HG03064 (cell line): ENCODE results near the gene XIRP2.

Source experiments
- ATAC-seq: cut with Tn5 transposase; IDR thresholded peaks from one replicate; pipeline ENCODE4 v1.9.1; 2021; ENCODE audit warnings: low read depth; ENCODE audit not compliant: unreplicated experiment

XIRP2 gene

DNA sequence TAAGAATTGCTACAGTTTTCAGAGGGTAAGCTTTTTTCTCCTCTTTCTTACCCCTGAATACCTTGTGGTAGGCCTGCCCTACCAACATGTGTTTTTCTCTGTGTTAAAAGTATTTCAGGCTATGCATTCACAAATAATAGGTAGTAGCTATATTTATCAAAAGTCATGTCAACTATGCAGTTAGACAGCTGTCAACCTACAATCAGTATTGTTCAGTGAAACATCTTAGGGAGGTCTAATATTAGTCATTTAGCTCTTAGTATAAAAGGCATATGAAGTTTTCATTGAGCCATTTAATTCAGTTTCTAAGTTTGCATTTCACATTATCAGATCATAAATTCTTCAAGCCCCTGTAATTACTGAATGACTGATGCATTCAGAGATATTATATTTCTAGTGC lies 36.7 kb downstream of the XIRP2 start:
- ATAC-seq: no peak

DNA sequence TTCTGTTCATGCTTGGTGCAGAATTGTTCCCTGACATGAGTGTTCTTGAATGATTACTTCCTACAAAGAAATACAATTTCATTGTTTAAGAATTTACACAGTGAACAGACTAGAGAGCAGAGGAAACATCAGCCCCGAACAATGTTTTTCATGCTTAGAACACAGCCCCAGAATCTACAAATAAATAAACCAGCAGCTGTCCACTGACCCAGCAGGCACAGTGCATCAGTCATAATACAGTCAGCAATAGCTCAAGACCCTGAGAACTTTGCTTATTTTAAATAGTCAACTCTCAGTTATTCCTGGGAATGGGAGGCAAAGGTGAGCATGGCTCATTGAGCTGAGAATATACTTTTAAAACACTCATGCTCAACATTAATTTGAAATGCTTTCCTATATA lies 38.4 kb downstream of the XIRP2 start:
- ATAC-seq: no peak

DNA sequence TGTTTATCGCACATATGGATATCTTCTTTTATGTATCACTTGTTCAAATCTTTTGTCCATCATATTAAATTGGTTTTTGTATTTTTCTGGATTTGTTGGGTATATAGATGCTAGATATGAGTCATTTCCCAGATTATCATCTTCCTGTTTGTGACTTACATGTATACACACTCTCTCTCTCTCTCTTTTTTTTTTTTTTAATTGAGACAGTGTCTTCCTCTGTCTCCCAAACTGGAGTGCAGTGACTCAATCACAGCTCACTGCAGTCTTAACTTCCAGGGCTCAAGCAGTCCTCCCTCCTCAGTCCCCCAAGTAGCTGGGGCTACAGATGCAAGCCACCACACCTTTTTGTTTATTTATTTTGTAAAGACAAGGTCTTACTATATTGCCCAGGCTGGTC lies 43.8 kb downstream of the XIRP2 start:
- ATAC-seq: no peak

DNA sequence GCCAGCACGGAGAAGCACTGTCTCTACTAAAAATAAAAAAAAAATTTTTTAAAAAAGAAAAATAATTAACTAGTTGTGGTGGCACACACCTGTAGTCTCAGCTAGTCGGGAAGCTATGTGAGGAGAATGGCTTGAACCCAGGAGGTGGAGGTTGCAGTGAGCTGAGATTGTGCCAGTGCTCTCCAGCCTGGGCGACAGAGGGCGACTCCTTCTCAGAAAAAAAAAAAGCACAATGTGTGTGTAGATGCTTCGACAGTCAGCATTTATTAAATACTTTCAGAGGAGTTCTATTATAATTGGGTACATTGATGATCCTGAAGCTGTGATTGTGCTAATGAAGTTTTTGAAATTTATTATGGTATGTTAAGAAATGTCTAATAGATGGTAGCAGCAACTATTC lies 46.5 kb downstream of the XIRP2 start:
- ATAC-seq: no peak

DNA sequence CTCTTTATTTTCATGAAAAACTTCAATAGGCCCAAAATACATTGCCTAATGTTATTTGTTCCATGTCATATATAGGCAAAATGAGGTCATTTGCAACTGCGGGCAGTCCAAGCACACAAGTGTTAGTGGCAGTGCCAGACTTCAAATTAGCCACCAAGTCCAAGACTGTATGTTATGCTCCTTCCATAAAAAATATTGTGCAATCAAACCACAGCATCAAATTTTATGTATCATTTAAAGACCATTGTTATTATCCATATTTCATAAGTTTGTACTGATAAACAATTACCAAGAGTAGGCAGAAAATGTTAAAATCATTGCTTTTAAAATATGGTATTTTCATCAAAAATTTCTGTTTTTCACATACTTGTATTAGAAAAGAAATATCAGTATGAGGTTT lies 54.1 kb downstream of the XIRP2 start:
- ATAC-seq: no peak

DNA sequence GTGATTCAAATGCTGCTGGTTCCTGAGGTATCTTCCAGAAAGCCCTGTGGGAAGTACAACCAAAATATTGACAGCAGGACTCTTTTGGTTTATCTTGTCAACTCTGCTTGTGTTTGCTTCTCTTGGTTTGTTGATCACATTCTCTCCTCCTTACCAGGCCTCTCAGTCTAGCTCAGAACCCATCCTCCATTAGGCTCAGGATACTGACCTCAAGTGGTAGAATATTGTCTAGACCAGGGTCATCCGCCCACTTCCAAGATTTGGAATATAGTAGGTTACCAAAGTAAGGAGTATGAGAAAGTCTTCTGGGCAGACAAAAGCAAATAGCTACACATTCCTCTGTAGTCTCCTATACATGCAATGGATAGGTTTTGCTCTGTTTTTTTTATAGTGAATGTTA lies 56.6 kb downstream of the XIRP2 start:
- ATAC-seq: no peak

DNA sequence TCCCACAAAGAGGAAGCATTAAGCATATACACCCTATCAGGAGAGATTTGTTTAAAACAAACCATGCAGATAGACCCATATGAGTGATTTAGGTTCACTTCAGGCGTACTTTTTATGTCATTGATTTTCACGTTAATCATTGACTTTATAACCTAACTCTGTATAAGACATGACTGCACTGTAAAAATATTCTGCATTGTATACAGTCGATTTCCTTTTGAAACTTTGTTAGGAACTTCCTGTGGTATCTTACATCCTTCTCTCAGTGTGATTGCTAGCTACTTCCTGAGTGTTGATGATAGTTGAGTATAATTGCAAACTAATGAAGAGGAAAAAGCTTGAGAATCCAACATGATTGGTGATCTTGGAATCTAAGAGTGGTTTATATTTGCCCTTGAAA lies 69.4 kb downstream of the XIRP2 start:
- no peak for ATAC-seq

DNA sequence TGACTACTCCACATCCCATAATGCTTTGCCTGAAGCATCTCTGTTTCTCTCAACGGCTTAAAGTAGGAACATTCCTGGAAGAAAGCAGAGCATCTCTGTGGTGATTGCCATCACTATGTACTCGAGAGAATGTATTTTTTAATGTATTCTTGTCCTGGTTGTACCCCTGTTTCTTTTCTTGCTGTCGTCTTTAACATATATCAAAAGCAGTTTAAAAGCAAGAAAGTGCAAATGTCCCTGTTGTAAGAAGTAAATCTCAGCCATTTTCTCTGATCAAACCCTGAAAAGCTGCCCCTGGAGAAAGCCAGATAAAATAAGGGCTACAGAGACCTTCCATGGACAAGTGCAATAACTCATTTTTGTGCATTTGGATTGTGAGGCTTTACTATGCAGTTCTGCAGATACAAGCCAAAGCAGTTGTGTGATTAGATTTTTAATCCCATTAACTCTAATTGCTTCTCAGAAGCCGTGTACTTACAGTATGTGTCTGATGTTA lies 70.8 kb downstream of the XIRP2 start:
- no peak for ATAC-seq

DNA sequence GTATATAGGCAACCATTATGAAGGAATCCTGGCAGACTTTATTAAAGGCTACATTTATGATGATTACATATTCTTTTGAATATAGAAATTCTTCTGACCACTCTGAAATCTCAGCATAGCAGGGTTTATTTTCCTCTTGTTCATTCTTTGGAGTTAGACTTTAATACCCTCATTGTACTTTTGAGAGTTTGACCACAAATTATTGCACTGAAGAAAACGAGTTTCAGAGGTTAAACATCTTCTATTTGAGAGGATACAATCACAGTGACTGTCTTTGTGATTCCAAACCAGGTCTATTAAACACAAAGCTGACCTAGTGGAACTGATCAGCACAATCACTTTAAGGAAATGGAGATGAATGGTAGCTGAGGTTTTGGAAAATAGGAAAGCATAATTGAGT lies 71.3 kb downstream of the XIRP2 start:
- ATAC-seq: no peak

DNA sequence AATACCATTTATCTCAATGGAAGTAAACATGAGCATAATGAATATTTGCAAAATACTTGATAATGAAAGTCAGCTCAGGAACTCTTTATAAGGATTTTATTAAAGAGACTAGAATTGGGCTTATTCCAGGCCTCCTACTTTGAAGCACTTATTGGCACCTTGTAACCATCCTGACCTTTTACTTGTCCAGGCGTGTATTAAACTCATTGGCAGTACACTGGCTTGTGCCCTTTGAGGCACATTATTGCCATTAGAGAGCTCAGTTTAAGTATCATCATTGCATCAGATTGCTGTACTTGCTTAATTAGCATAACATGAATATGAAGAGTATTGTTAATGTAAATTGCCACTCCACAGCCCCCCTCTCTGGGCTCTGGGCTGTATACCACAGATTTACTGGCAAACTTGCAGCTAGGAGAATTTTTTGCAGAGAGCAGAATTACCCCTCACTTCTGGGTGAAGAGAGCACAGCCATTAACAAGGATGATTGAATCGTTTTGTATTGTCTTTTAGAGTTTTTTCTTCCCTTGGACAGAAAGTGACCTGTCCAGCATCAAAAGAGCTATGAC lies 72.5 kb downstream of the XIRP2 start:
- no peak for ATAC-seq

DNA sequence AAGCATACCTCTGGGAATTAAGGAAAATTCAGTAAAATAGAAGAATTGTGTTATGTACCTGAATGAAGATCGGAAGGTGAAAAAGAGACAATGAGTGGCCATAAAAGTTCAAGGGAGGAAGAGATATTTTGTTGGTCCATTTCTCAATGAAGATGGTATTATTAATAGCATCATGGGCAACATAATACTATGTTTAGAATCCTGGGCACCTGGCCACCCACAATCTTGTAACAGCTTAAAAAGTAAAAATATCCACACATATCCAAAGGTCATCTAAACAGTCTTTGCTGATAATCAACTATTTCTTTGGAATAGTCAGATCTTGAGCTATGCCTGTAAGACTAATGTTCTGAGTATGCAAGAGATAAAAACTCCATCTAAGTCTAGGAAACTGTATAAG lies 73.7 kb downstream of the XIRP2 start:
- no peak for ATAC-seq

DNA sequence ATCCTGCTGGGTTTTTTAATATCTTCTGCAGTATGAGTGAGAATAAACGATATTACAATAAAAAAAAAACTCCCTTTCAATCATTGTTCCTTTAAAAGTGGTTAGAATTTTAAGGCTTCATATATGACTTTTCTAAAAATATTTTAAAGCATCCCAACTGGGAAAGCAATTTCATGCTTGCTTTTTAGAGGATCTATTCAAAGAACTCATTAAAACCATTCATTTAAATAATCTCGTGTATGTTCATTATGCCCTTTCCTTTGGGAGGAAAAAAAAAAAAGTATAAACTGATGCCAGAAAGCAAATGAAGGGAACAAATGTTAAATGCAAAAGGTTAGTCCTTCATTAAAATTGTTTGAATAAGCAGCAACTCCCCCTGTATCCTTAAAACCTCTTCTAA lies 81.2 kb downstream of the XIRP2 start:
- no peak for ATAC-seq

DNA sequence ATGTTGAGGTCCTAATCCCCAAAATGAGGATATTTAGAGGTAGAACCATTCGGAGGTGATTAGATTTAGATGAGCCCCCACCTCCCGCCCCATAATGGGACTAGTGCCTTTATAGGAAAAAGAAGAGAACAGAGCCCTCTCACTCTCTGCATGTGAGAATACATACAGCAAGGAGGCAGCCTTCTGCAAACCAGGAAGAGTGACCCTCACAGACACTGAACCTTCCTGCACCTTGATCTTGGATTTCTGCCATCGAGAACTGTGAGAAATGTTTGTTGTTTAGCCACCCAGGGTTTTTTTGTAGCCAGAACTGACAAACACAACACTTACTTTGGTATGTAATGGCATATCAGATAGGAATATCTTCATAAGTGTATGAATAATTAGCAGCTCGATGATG lies 83.7 kb downstream of the XIRP2 start:
- ATAC-seq: no peak

DNA sequence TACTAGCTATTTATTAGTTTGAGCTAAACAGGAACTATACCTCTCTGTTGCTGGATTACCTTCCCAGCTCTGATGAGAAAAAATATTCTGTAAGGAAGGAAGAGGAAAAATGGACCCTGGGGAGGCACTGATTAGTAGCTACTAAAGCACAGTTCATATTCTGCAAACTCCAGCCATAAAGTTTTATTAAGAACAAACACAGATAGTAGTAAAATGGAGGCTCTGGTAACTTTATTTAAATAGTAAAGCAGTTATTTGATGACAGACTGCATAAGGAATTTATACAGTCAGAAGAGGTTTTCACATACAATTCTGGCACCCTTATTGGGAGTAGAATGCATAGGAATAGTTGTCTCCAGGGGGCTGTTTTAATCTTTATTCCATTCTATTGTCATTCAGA lies 84.1 kb downstream of the XIRP2 start:
- ATAC-seq: no peak

DNA sequence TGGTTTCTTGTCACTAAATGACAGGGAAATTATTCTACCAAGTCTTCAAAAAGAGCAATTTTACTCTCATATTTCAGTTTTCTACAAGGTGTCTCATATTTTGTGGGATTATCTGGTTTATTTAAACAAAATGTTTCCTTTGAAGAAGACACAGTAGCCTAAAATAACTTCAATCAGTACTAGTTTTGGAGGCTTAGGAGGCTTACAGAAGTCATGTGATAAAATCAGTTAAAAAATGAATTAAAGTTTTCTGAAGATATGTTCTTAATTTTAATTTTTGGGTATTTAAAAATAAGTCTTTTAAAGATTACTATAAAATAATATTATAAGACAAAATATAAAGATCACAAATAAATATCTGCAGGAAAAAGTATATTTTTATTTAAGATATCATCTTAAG lies 95.9 kb downstream of the XIRP2 start:
- no peak for ATAC-seq

DNA sequence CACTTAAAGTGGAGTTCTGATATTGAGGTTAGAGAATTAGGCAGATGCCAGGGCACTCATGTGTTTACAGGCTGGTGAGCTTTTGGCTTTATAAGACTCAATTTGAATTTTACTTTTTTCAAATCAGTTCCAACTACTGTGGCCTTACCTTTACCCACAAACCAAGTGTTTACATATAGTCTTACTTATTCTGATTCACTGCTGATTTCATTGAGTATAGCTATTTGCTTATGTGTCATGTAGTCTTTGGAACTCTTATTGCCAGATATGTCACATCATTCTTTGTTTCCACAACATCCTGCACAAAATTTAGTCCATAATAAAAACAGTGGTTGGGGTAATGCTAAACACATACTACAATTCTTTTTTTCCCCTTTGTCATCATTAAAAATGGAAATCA lies 96.5 kb downstream of the XIRP2 start:
- ATAC-seq: no peak

DNA sequence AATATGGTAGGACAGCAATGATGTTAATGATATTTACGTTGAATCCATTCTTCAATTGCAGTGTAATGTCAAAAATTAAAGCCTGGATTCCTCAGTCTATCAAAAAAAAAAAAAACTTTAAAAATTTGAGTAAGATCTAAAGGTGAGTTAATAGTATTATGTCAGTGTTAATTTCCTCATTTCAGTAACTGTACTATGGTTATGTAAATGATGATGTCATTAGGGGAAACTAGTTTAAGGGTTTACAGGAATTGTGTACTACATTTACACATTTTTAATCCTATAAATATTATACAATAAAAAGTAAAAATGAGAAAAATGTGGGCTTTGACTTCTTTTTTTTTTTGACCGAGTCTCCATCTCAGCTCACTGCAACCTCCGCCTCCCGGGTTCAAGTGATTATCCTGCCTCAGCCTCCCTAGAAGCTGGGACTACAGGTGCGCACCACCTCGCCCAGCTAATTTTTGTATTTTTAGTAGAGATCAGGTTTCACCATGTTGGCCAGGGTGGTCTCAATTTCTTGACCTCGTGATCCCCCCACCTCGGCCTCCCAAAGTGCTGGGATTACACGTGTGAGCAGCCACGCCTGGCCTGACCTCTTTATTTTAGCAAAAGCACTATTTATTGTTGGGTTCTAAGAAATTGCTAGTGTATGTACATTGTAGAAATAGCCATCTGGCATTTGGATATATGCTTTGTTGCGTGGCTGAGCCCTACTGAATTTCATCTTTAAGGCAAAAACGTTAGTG lies 106.5 kb downstream of the XIRP2 start:
- ATAC-seq: no peak

DNA sequence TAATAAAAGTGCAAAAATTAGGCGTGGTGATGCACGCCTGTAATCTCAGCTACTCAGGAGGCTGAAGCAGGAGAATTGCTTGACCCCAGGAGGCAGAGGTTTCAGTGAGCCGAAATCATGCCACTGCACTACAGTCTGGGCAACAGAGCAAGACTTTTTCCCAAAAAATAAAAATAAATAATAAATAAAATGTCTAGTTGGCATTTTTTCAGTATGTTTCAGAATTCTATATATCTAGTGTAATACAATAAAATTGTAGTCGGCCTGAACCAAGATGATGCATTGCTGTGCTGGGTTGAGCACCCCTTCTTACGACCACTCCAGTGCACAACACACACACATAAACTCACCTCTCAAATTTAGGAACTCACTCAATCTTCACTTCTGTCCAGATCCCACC lies 108.2 kb downstream of the XIRP2 start:
- ATAC-seq: no peak

DNA sequence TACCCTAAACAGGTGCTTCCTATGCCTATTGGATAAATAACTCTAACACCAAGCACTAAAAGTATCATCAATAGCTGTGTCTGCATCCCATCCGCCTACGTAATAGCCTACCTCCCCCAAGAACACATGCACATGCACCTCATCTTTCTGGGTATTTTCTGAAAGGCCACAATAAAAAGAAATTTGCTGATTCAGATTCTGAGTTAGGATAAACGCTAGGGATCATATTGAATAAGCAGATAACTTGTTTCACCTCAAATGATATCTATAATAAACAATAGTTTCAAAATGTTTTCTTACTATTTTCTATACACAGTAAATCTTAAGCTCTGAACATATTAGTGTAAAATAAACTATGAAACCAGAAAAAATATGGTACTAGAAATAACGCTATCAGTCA lies 112.9 kb downstream of the XIRP2 start:
- ATAC-seq: no peak

DNA sequence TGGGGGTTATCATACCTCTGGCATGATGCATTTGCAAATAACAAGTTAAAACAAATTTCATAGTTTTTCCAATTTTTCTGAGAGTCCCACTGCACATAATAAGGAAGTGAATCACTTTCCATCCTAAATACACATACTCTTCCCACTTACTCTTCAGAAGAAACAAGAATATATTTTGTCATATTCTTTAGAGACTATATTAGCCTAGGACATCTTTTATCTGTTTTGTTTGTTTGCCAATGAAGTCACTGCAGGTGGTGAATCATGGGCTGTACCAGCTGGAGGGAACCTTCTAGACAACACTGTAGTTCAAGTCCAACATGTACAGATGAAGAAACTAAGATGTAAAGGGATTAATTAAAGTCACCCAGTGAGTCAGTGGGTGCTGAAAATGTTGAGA lies 116.8 kb downstream of the XIRP2 start:
- ATAC-seq: no peak

DNA sequence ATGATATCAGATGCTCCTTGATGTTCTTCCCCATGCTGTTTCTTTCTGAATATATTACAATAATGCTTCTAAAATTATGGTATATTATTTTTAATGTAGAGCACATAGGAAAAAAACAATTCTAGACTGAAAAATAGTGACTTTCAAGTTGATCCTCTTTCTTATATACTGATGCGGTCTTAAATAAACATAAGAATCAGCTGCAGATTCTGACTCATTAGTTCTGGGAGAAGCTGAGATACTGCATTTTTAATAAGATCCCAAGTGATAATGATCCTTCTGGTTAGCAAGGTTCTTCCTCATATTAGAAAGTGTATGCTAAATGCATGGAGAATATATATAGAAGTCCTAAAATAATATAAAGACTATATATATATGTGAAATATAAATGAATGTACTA lies 124.9 kb downstream of the XIRP2 start:
- ATAC-seq: no peak

DNA sequence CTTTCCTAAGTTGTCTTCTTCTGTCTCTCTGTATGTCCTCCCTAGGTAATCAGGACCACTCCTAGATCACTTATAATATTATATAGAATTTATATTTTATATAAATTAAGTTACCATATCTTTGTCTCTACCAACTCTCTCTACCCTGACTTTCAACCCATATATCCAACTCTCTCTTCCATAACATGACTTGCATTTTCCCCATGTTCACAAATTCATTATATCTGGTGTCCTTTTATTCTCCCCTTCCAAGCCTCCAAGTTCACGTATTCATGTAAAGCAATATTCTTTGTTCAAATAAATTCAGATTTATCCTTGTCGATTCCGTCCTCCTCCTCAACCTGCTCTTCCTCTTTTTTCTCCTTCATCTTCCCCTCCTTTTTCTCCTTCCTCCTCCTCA lies 127.5 kb downstream of the XIRP2 start:
- ATAC-seq: no peak

DNA sequence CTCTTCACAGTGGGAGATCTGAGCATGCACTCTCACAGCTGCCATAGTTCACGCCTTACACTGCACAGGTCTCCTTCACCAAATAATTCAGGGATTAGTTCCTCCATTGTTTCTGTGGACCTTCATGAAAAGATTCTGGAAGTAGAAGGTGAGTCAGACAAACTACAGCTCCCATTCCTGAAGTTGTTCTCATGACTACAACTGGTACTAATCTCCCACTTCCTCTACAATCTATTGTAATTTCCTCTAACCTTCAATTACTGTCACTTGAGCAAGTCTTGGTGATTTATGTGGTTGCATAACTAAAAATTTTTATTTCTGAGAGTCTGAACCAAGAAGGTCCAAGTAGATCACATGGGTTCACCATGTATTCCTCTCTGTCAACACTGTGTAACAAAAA lies 128.7 kb downstream of the XIRP2 start:
- ATAC-seq: no peak
